Fibroblast of the aortic adventitia (primary cell): ENCODE measurements around the gene RRP1B. TPM values are rescaled to one million over a fixed set of nuclear protein-coding genes. Genes with fewer than 3 reads are reported as not detected.

Experiments
- DNase-seq: peaks from one replicate; pipeline ENCODE4 v3.0.0-alpha.2; 2010; ENCODE audit warnings: low read depth
- H3K4me3 ChIP-seq: 2 replicates; pipeline ENCODE4 v1.5.1; 2011; ENCODE audit warnings: low read depth, mild to moderate bottlenecking, control low read depth, low read length, moderate library complexity
- total RNA-seq: library from RNA; depleted of rRNA; stranded (reverse); fragments of >200 nt; gene quantifications from 2 replicates; pipeline ENCODE4 v1.2.3, GENCODE V29; 2012; ENCODE audit warnings: low replicate concordance
- TF ChIP-seq, protein P1 (sequence below): IDR thresholded peaks from 2 replicates; pipeline ENCODE4 v1.5.1; 2011; ENCODE audit warnings: mild to moderate bottlenecking, low read length, control low read depth, inconsistent platforms; ENCODE audit not compliant: insufficient read depth

Gene RRP1B
- total RNA-seq, 1 donor = 24.2 TPM

DNA sequence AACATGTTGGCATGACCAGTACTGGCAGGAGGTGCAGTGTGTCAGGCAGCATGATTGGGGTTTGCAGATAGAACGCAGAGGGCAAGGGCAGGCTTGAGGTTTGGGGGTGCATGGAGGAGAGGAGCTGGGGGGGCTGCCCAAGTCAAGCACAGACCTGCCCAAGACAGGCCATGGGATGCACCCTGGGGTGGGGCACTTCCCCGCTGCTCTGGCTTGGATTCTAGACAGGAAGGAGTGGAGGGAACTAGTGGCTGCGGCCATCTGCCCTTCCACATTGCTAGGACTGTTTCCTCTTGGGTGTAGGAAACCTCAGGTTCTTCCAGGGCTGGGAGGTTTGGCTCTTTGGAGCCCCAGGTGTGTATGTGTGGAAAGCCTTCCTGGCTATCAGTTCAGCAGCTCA is 62.6 kb downstream of the RRP1B start:
- TF ChIP-seq, protein P1, sequence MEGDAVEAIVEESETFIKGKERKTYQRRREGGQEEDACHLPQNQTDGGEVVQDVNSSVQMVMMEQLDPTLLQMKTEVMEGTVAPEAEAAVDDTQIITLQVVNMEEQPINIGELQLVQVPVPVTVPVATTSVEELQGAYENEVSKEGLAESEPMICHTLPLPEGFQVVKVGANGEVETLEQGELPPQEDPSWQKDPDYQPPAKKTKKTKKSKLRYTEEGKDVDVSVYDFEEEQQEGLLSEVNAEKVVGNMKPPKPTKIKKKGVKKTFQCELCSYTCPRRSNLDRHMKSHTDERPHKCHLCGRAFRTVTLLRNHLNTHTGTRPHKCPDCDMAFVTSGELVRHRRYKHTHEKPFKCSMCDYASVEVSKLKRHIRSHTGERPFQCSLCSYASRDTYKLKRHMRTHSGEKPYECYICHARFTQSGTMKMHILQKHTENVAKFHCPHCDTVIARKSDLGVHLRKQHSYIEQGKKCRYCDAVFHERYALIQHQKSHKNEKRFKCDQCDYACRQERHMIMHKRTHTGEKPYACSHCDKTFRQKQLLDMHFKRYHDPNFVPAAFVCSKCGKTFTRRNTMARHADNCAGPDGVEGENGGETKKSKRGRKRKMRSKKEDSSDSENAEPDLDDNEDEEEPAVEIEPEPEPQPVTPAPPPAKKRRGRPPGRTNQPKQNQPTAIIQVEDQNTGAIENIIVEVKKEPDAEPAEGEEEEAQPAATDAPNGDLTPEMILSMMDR = no peak
- no peak overlapping the region for H3K4me3 ChIP-seq
- no peak for DNase-seq

DNA sequence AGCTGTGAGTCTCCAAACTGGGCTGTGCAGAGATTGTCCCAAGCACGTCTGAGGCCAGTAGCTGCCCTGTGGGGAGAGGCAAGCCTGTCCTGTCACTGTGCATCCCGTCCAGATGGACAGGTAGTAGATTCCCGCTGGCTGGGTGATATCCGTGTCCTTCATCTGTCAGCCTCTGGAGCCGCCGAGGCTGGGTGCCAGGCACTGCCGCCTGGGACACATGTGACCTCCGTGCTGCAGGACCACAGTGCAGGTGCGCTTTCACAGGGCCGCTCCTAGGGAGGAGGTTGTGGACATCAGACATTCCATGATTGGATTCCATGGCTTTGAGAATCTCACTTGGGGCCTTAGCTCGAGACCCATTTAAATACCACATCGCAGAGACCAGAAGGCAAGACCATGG is 64.3 kb downstream of the RRP1B start:
- no peak overlapping the region for H3K4me3 ChIP-seq
- TF ChIP-seq, protein P1 = no peak
- no peak for DNase-seq

DNA sequence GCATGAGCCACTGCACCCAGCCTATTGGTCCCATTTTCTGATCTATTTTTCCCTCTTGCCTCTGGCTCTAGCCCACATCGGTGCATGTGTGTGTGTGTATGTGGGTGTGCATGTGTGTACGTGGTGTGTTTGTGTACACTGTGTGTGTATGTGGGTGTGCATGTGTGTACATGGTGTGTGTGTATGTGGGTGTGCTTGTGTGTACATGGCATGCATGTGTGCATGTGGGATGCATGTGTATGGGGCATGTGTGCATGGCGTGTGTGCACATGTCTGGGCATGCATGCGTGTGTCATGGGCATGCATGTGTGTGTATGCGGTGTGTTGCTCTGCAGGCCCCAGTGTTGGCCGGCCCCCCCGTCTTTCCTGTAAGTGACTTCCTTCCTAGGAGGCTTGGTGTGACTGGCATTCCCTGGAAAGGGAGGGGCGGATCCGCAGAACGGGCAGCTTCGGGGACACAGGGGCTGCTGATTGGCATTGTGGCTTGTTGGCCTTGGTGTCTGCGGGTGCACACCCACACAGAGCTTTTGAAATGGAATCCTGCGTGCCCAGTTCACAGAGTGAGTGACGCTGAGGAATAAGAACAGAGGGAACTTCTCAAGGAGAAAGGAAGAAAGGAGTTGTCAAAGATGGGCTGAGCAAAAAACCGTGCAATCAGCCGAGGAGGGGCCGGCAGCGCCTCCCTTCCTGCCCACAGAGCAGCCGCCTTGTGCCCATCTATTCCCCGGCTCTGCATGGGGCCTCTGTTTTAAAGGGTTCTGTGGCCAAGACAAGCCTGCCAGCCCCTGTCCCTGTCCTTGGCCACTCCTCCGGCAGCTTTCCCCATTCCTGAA is 67.5 kb downstream of the RRP1B start:
- H3K4me3 ChIP-seq = no peak overlapping the region
- TF ChIP-seq, protein P1 = no peak
- no peak for DNase-seq

DNA sequence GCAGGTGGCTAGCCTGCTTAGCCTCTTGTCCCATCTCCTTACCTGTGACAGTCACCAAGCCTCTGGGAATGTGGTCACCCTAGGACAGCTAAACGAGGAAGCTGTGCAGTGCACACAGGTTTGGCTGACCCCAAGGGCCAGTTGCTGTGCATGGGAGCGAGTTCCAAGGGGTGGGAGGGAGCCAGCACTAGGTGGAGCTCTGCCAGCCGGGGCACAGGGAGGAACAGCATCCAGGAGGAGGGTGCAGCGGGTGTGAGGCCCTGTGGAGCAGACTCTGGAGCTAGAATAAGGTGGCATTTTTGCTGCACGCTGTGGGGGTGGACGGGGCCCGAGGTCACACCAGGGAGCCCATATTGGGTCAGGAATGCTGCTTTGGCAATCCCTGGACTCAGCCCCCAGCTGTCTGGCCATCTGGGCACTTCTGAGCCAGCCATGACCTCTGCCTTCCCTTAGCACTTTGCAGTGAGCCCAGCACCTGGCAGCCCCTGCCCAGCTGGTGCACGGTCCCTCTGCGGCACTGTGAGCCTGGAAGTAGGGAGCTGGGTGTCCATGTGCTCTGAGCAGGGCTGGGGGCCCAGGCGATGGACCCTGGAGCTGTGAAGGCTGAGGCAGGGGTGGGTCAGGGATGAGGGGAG is 68.3 kb downstream of the RRP1B start:
- no peak overlapping the region for H3K4me3 ChIP-seq
- DNase-seq = no peak
- TF ChIP-seq, protein P1 = no peak

DNA sequence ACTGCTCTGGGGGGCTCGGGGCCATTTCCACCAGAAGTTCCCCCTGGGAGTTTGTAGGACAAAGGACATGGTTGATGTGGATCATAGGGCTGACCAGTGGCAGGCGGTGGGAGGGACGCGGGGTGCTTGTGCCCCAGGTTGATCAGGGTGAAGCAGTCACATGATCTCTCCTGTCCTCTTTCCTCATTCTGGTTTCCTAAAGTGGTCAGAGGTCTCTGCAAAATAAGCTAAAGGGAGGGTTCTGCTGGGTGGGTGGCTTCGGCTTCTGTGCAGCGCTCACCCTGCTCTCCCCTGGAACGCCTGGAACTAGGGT is 68.8 kb downstream of the RRP1B start:
- TF ChIP-seq, protein P1 = no peak
- no peak for DNase-seq
- H3K4me3 ChIP-seq = peak overlapping the region; percentile 62

DNA sequence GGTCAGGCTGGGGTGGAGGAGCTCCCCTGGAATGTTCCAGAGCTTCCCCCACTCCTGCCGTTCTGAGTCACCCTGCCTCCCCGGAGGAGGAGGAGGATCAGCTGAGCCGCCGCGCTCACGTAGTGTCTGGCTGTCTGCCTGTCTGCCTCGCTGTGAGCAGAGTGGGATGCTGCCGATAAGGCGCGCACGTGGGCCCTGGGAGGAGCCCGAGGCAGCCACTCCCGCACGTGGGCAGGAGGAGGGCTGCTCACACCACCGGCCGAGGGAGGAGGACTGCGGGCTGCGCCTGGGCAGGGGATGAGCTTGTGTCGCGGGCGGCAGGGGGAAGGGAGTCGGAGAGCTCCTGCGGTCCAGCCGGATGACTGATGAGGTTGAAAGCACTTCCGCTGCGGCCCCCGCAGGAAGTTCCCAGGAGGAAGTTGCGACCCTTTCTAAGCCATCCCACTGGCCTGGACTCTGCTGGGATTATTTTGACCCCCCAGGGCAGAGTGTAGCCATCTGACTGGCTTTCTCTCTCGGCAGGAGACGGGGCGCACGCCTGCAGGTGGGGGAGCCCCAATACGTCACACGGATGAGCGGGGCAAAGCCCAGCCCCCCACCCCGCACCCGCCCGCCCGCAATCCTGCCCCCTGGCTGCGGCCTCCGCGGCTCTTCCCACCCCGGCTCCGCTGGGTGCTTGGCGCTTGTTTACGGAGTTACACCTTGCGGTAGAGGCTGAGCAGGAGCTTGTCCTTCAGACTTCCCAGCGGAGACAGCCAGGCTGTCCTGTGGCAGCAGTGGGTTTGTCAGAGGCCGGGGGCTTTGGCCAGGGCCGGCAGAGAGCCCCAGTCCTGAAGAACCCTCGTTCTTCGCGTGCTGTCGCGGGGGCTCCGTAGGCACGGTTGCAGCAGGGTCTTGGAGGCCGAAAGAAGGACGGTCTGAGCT is 69.4 kb downstream of the RRP1B start:
- TF ChIP-seq, protein P1 = no peak

More for the DNA sequence above, 69.4 kb downstream of the RRP1B start:
- peak; percentile 98 for DNase-seq
- peak overlapping the region; percentile 62 for H3K4me3 ChIP-seq
